GM21717 (cell line): Measurements from ENCODE around the gene CD52.

Experiments
- ATAC-seq: cut with Tn5 transposase; IDR thresholded peaks from one replicate; pipeline ENCODE4 v1.9.1; 2021; ENCODE audit warnings: mild to moderate bottlenecking, moderate library complexity; ENCODE audit not compliant: unreplicated experiment

CD52 gene

GRCh38 chr1:26317612-26318337 is at the start of gene CD52:
Gene CD52 (plus strand): TSS chr1:26317958. CDS start chr1:26318018, 60 bp downstream.
- peak; percentile 38 for ATAC-seq

- no peak for ATAC-seq
Observed at GRCh38 chr1:26268290-26269197, 49.2 kb upstream of the CD52 start.

- ATAC-seq, result no peak
Observed at GRCh38 chr1:26269198-26269550, 48.6 kb upstream of the CD52 start.

GRCh38 chr1:26274801-26275425 is 42.8 kb upstream of the CD52 start:
- no peak for ATAC-seq

- no peak for ATAC-seq
Observed at GRCh38 chr1:26275580-26276431, 42.0 kb upstream of the CD52 start.

- ATAC-seq, result no peak
Observed at GRCh38 chr1:26276432-26276838, 41.3 kb upstream of the CD52 start.

GRCh38 chr1:26277261-26277661 is 40.5 kb upstream of the CD52 start:
- no peak for ATAC-seq

GRCh38 chr1:26277719-26278118 is 40.0 kb upstream of the CD52 start:
- no peak for ATAC-seq

GRCh38 chr1:26278303-26278702 is 39.5 kb upstream of the CD52 start:
- no peak for ATAC-seq

GRCh38 chr1:26278724-26279455 is 38.9 kb upstream of the CD52 start:
- ATAC-seq, result no peak

GRCh38 chr1:26279456-26280332 is 38.1 kb upstream of the CD52 start, which contains the start of gene SH3BGRL3:
Gene SH3BGRL3 (plus strand): TSS chr1:26280086. CDS start chr1:26280156, 70 bp downstream.
- peak; percentile 51 for ATAC-seq

GRCh38 chr1:26280333-26281042 is 37.3 kb upstream of the CD52 start:
- no peak for ATAC-seq

GRCh38 chr1:26281091-26281958 is 36.4 kb upstream of the CD52 start:
- no peak for ATAC-seq

- ATAC-seq, result no peak
Observed at GRCh38 chr1:26281971-26282370, 35.8 kb upstream of the CD52 start.

GRCh38 chr1:26282401-26282918 is 35.3 kb upstream of the CD52 start:
- no peak for ATAC-seq

- ATAC-seq, result no peak
Observed at GRCh38 chr1:26283279-26283853, 34.4 kb upstream of the CD52 start.
